Measurements from ENCODE around the gene ACR.

- TF ChIP-seq NFIC (IDR thresholded peaks at IDR 0.05; ENCODE audit: borderline replicate concordance), result no peak
- TF ChIP-seq YY1 (IDR thresholded peaks at IDR 0.05; ENCODE audit: low read depth), result no peak
- no peak for TF ChIP-seq GABPA (IDR thresholded peaks at IDR 0.05; ENCODE audit: low read depth)
- TF ChIP-seq EZH2phosphoT487 (IDR thresholded peaks at IDR 0.05; ENCODE audit: borderline replicate concordance, low read depth), result no peak
- no peak for TF ChIP-seq REST (IDR thresholded peaks at IDR 0.05; ENCODE audit: low read depth, low read length)
- TF ChIP-seq, protein P1, sequence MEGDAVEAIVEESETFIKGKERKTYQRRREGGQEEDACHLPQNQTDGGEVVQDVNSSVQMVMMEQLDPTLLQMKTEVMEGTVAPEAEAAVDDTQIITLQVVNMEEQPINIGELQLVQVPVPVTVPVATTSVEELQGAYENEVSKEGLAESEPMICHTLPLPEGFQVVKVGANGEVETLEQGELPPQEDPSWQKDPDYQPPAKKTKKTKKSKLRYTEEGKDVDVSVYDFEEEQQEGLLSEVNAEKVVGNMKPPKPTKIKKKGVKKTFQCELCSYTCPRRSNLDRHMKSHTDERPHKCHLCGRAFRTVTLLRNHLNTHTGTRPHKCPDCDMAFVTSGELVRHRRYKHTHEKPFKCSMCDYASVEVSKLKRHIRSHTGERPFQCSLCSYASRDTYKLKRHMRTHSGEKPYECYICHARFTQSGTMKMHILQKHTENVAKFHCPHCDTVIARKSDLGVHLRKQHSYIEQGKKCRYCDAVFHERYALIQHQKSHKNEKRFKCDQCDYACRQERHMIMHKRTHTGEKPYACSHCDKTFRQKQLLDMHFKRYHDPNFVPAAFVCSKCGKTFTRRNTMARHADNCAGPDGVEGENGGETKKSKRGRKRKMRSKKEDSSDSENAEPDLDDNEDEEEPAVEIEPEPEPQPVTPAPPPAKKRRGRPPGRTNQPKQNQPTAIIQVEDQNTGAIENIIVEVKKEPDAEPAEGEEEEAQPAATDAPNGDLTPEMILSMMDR (IDR thresholded peaks at IDR 0.05), result no peak
- no peak for TF ChIP-seq EP300 (IDR thresholded peaks at IDR 0.05; ENCODE audit: borderline replicate concordance in 1 of 2, low read depth in 1 of 2, low read length in 1 of 2)
- TF ChIP-seq POLR2AphosphoS5 (IDR thresholded peaks at IDR 0.05; ENCODE audit: low read depth, low read length), result no peak
- no peak for TF ChIP-seq MXI1 (IDR thresholded peaks at IDR 0.05; ENCODE audit: low read depth, low read length)
- no peak for TF ChIP-seq ELF1 (IDR thresholded peaks at IDR 0.05)
- no peak for TF ChIP-seq RCOR1 (IDR thresholded peaks at IDR 0.05; ENCODE audit: low read length)
- TF ChIP-seq, protein P2, sequence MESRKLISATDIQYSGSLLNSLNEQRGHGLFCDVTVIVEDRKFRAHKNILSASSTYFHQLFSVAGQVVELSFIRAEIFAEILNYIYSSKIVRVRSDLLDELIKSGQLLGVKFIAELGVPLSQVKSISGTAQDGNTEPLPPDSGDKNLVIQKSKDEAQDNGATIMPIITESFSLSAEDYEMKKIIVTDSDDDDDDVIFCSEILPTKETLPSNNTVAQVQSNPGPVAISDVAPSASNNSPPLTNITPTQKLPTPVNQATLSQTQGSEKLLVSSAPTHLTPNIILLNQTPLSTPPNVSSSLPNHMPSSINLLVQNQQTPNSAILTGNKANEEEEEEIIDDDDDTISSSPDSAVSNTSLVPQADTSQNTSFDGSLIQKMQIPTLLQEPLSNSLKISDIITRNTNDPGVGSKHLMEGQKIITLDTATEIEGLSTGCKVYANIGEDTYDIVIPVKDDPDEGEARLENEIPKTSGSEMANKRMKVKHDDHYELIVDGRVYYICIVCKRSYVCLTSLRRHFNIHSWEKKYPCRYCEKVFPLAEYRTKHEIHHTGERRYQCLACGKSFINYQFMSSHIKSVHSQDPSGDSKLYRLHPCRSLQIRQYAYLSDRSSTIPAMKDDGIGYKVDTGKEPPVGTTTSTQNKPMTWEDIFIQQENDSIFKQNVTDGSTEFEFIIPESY (IDR thresholded peaks at IDR 0.05; ENCODE audit: borderline replicate concordance, low read depth), result no peak
- no peak for TF ChIP-seq JUND (IDR thresholded peaks at IDR 0.05)
- TF ChIP-seq, protein P3, sequence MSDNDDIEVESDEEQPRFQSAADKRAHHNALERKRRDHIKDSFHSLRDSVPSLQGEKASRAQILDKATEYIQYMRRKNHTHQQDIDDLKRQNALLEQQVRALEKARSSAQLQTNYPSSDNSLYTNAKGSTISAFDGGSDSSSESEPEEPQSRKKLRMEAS (IDR thresholded peaks at IDR 0.05; ENCODE audit: low read depth), result no peak
Observed at GRCh38 chr22:50730013-50730891, 7.8 kb upstream of the ACR start.
